Heart left ventricle (tissue), 13 donors: ENCODE measurements around the gene CACNA2D3.

Experiments
- CTCF ChIP-seq, 12 donors: fragments of 200-600 bp; sonication (generic) in 4 of 12; IDR thresholded peaks; one replicate each; pipeline versions ENCODE4 v1.5.0 to v1.8.0; 2018 to 2022; ENCODE audit warnings: antibody characterized with exemption in 12 of 12, mild to moderate bottlenecking in 5 of 12
- POLR2A ChIP-seq, 2 donors: fragments of 450-650 bp; IDR thresholded peaks; one replicate each; pipeline ENCODE4 v1.6.1; 2017; ENCODE audit warnings: antibody characterized with exemption in 2 of 2, mild to moderate bottlenecking in 2 of 2, moderate library complexity in 2 of 2
- donor health status: ischemic (EF 13 %, LVEDD 7.1; RV severe dilation, severe dysfunction).
- donor health status: DM: no; HTN: yes; CAD: no.
- donor health status: DM: no; HTN: no; CAD: no.
- donor health status: ischemic (EF 25% LVEDD 6.9; RV normal size, moderate dysfunction).
- donor health status: ischemic (EF 25% LVEDD 5.7; RV mildly dilated, moderate dysfunction).
- donor health status: ischemic (EF 35%, LVEDD 5.7; RV mildly dilated, moderate dysfunction).
- donor health status: nonischemic (EF 11% LVEDD 7.7; RV severe dilation, severe dysfunction).
- donor health status: DM: yes; HTN: yes; CAD: no.
- donor health status: PGD.
- donor health status: ischemic (EF 29% LVEDD 5.4; RV normal size, mild dysfunction).
- donor health status: nonischemic (EF 23%, LVEDD 6.1; RV moderate dilation, normal function).

- TF ChIP-seq CTCF (IDR thresholded peaks at IDR 0.05) (no peak), POLR2A (IDR thresholded peaks at IDR 0.05) (no peak)
Measured at GRCh38 chr3:54917862-54918261, 795.5 kb downstream of the CACNA2D3 start.
